Measurements from ENCODE around the gene NAA38. TPM values are rescaled to one million over a fixed set of nuclear protein-coding genes. Genes with fewer than 3 reads are reported as not detected.

Gene NAA38
- total and polyA plus RNA-seq, 4 donors, result 44.1 to 143 (median 79.4) TPM

- 3 to 10% methylated on average over 15 of the region's 15 CpGs for WGBS, 2 donors
These were observed 1.7 kb downstream of the NAA38 start for GRCh38 chr17:7855660-7856010.

GRCh38 chr17:7854851-7855659, 2.3 kb downstream of the NAA38 start, which contains the start of gene TMEM88:
Gene TMEM88 (plus strand): TSS chr17:7855066. CDS start chr17:7855075, 9 bp downstream.
- Histone ChIP-seq H3K4me1 (ENCODE audit: control insufficient read depth in 1 of 2, insufficient read depth in 2 of 2, low read length in 2 of 2) (no peaks in the 10 kb centered on the region), H3K4me3 (ENCODE audit: low read length in 2 of 2) (no peak within 1 kb of the TSS), H3K9me3 (ENCODE audit: control insufficient read depth, low read length) (no peaks in the 10 kb centered on the region), H3K27me3 (ENCODE audit: control insufficient read depth in 1 of 2, insufficient read depth in 2 of 2, low read length in 1 of 2) (no peaks in the 10 kb centered on the region), H3K27ac (ENCODE audit: low read depth in 1 of 2, low read length in 2 of 2) (no peak within 1 kb of the TSS), H3K36me3 (ENCODE audit: control insufficient read depth in 1 of 2, insufficient read depth in 2 of 2, low read length in 1 of 2) (no peaks in the 10 kb centered on the region)
- intact Hi-C loops (cut with DNase I), result loop anchor here (5.0 to 10.0 kb wide), 3 partner anchors 110 to 202 kb away; no protein-coding TSS in a partner anchor
- ATAC-seq (ENCODE audit: low FRiP score) (no peak), DNase-seq (peak; percentile 59 to 84)
- WGBS, 2 donors, result 35% methylated on average over 55 to 57 of the region's 57 CpGs

More at GRCh38 chr17:7855660-7856010, 1.7 kb downstream of the NAA38 start:
- no peaks in the 10 kb centered on the region for H3K9me3 ChIP-seq (ENCODE audit: control insufficient read depth, low read length)
- no peaks in the 10 kb centered on the region for H3K4me1 ChIP-seq (ENCODE audit: control insufficient read depth in 1 of 2, insufficient read depth in 2 of 2, low read length in 2 of 2)
- no peaks in the 10 kb centered on the region for H3K27me3 ChIP-seq (ENCODE audit: control insufficient read depth in 1 of 2, insufficient read depth in 2 of 2, low read length in 1 of 2)
- ATAC-seq (ENCODE audit: low FRiP score) (no peak), DNase-seq (peak; percentile 63 to 82)
- intact Hi-C loops (cut with DNase I), result loop anchor here (5.0 to 10.0 kb wide), 2 partner anchors 111 to 202 kb away; no protein-coding TSS in a partner anchor
- no peak overlapping the region for H3K4me3 ChIP-seq (ENCODE audit: low read length in 2 of 2)
- H3K36me3 ChIP-seq (ENCODE audit: control insufficient read depth in 1 of 2, insufficient read depth in 2 of 2, low read length in 1 of 2), result no peaks in the 10 kb centered on the region
- no peak overlapping the region for H3K27ac ChIP-seq (ENCODE audit: low read depth in 1 of 2, low read length in 2 of 2)

GRCh38 chr17:7854078-7854777, 3.1 kb downstream of the NAA38 start:
- Histone ChIP-seq H3K27me3 (ENCODE audit: control insufficient read depth in 1 of 2, insufficient read depth in 2 of 2, low read length in 1 of 2) (no peaks in the 10 kb centered on the region), H3K4me3 (ENCODE audit: low read length in 2 of 2) (no peak overlapping the region), H3K27ac (ENCODE audit: low read depth in 1 of 2, low read length in 2 of 2) (no peak overlapping the region), H3K9me3 (ENCODE audit: control insufficient read depth, low read length) (no peaks in the 10 kb centered on the region), H3K4me1 (ENCODE audit: control insufficient read depth in 1 of 2, insufficient read depth in 2 of 2, low read length in 2 of 2) (no peaks in the 10 kb centered on the region), H3K36me3 (ENCODE audit: control insufficient read depth in 1 of 2, insufficient read depth in 2 of 2, low read length in 1 of 2) (no peaks in the 10 kb centered on the region)
- intact Hi-C loops (cut with DNase I), result loop anchor here (5.0 to 10.0 kb wide), 2 partner anchors 109 to 112 kb away; no protein-coding TSS in a partner anchor
- peak in 1 of 2 donors; percentile 52 for DNase-seq
- no peak for ATAC-seq (ENCODE audit: low FRiP score)
- WGBS, 2 donors, result 76 to 78% methylated on average over 31 of the region's 31 CpGs

GRCh38 chr17:7853691-7854038, 3.7 kb downstream of the NAA38 start:
- DNase-seq (no peak), ATAC-seq (ENCODE audit: low FRiP score) (no peak)
- H3K4me1 ChIP-seq (ENCODE audit: control insufficient read depth in 1 of 2, insufficient read depth in 2 of 2, low read length in 2 of 2), result no peaks in the 10 kb centered on the region
- intact Hi-C loops (cut with DNase I), result loop anchor here (5.0 to 10.0 kb wide), 2 partner anchors 109 to 111 kb away; no protein-coding TSS in a partner anchor
- no peaks in the 10 kb centered on the region for H3K9me3 ChIP-seq (ENCODE audit: control insufficient read depth, low read length)
- 81 to 86% methylated on average over 21 of the region's 21 CpGs for WGBS, 2 donors
- no peaks in the 10 kb centered on the region for H3K36me3 ChIP-seq (ENCODE audit: control insufficient read depth in 1 of 2, insufficient read depth in 2 of 2, low read length in 1 of 2)
- no peak overlapping the region for H3K27ac ChIP-seq (ENCODE audit: low read depth in 1 of 2, low read length in 2 of 2)
- H3K4me3 ChIP-seq (ENCODE audit: low read length in 2 of 2), result no peak overlapping the region
- H3K27me3 ChIP-seq (ENCODE audit: control insufficient read depth in 1 of 2, insufficient read depth in 2 of 2, low read length in 1 of 2), result no peaks in the 10 kb centered on the region

GRCh38 chr17:7852919-7853690, 4.3 kb downstream of the NAA38 start:
- intact Hi-C loops (cut with DNase I), result loop anchor here (5.0 to 10.0 kb wide), 2 partner anchors 108 to 111 kb away; no protein-coding TSS in a partner anchor
- no peaks in the 10 kb centered on the region for H3K36me3 ChIP-seq (ENCODE audit: control insufficient read depth in 1 of 2, insufficient read depth in 2 of 2, low read length in 1 of 2)
- 83 to 85% methylated on average over 43 to 51 of the region's 51 CpGs for WGBS, 2 donors
- H3K4me3 ChIP-seq (ENCODE audit: low read length in 2 of 2), result no peak overlapping the region
- no peak for ATAC-seq (ENCODE audit: low FRiP score)
- H3K9me3 ChIP-seq (ENCODE audit: control insufficient read depth, low read length), result no peaks in the 10 kb centered on the region
- no peaks in the 10 kb centered on the region for H3K27me3 ChIP-seq (ENCODE audit: control insufficient read depth in 1 of 2, insufficient read depth in 2 of 2, low read length in 1 of 2)
- DNase-seq, result peak; percentile 49 to 78
- no peak overlapping the region for H3K27ac ChIP-seq (ENCODE audit: low read depth in 1 of 2, low read length in 2 of 2)
- no peaks in the 10 kb centered on the region for H3K4me1 ChIP-seq (ENCODE audit: control insufficient read depth in 1 of 2, insufficient read depth in 2 of 2, low read length in 2 of 2)

GRCh38 chr17:7852262-7852670, 5.1 kb downstream of the NAA38 start:
- no peak for ATAC-seq (ENCODE audit: low FRiP score)
- Histone ChIP-seq H3K27me3 (ENCODE audit: control insufficient read depth in 1 of 2, insufficient read depth in 2 of 2, low read length in 1 of 2) (no peaks in the 10 kb centered on the region), H3K36me3 (ENCODE audit: control insufficient read depth in 1 of 2, insufficient read depth in 2 of 2, low read length in 1 of 2) (no peaks in the 10 kb centered on the region), H3K9me3 (ENCODE audit: control insufficient read depth, low read length) (no peaks in the 10 kb centered on the region), H3K27ac (ENCODE audit: low read depth in 1 of 2, low read length in 2 of 2) (no peak overlapping the region), H3K4me3 (ENCODE audit: low read length in 2 of 2) (no peak overlapping the region), H3K4me1 (ENCODE audit: control insufficient read depth in 1 of 2, insufficient read depth in 2 of 2, low read length in 2 of 2) (no peaks in the 10 kb centered on the region)
- peak in 1 of 2 donors; percentile 55 for DNase-seq
- 71 to 77% methylated on average over 20 of the region's 20 CpGs for WGBS, 2 donors
- intact Hi-C loops (cut with DNase I), result loop anchor here (5.0 to 10.0 kb wide), 2 partner anchors 107 to 110 kb away; no protein-coding TSS in a partner anchor

- ATAC-seq (ENCODE audit: low FRiP score) (peak; percentile 89), DNase-seq (peak; percentile 94 to 97)
- 14 to 16% methylated on average over 60 of the region's 60 CpGs for WGBS, 2 donors
- Histone ChIP-seq H3K4me1 (ENCODE audit: control insufficient read depth in 1 of 2, insufficient read depth in 2 of 2, low read length in 2 of 2) (no peaks in the 10 kb centered on the region), H3K9me3 (ENCODE audit: control insufficient read depth, low read length) (no peaks in the 10 kb centered on the region), H3K36me3 (ENCODE audit: control insufficient read depth in 1 of 2, insufficient read depth in 2 of 2, low read length in 1 of 2) (peaks cover 0 to 2% of the 10 kb centered on the region in 2 donors), H3K27ac (ENCODE audit: low read depth in 1 of 2, low read length in 2 of 2) (no peak overlapping the region), H3K4me3 (ENCODE audit: low read length in 2 of 2) (no peak overlapping the region), H3K27me3 (ENCODE audit: control insufficient read depth in 1 of 2, insufficient read depth in 2 of 2, low read length in 1 of 2) (no peaks in the 10 kb centered on the region)
- intact Hi-C loops (cut with DNase I), result loop anchor here (1.0 to 10.0 kb wide), 3 partner anchors 29 to 109 kb away; no protein-coding TSS in a partner anchor
These were observed 5.7 kb downstream of the NAA38 start for GRCh38 chr17:7851438-7852261.
